Dedifferentiated amniotic fluid mesenchymal stem cell (primary cell): ENCODE results near the gene INTS13.
"Not testable (repeated sequence)": the region's sequence is repeated elsewhere in the genome, so short reads cannot be mapped to it uniquely, and the experiment has no call there.

Experiments
- DNase-seq: peaks from one replicate; pipeline ENCODE4 v3.0.0-alpha.2; 2016; ENCODE audit errors: extremely low spot score

INTS13 gene

GRCh38 chr12:26936559-26937442 lies 980 bp downstream of the INTS13 start:
- no peak for DNase-seq

- no peak for DNase-seq
These were observed 2.0 kb downstream of the INTS13 start for GRCh38 chr12:26935636-26936378.

GRCh38 chr12:26929590-26929989 lies 8.2 kb downstream of the INTS13 start:
- no peak for DNase-seq

GRCh38 chr12:26928661-26929060 lies 9.1 kb downstream of the INTS13 start:
- DNase-seq, result no peak

- DNase-seq, result no peak
These were observed 15.9 kb downstream of the INTS13 start for GRCh38 chr12:26921886-26922285.

GRCh38 chr12:26919216-26919555 lies 18.6 kb downstream of the INTS13 start:
- no peak for DNase-seq

GRCh38 chr12:26918321-26919215 lies 19.2 kb downstream of the INTS13 start:
- DNase-seq, result no peak

- no peak for DNase-seq
These were observed 31.1 kb downstream of the INTS13 start for GRCh38 chr12:26906704-26907103.

- DNase-seq, result peak; percentile 9
These were observed 31.8 kb downstream of the INTS13 start for GRCh38 chr12:26906024-26906423.

- not testable (repeated sequence) for DNase-seq
These were observed 34.4 kb downstream of the INTS13 start for GRCh38 chr12:26903396-26903795.

- DNase-seq, result no peak
These were observed 40.9 kb downstream of the INTS13 start for GRCh38 chr12:26896913-26897312.

GRCh38 chr12:26895672-26896071 lies 42.1 kb downstream of the INTS13 start:
- no peak for DNase-seq

- no peak for DNase-seq
These were observed 46.1 kb downstream of the INTS13 start for GRCh38 chr12:26891704-26892103.

GRCh38 chr12:26890784-26891183 lies 47.0 kb downstream of the INTS13 start:
- DNase-seq, result no peak

- peak; percentile 91 for DNase-seq
These were observed 52.8 kb downstream of the INTS13 start for GRCh38 chr12:26884765-26885576.

GRCh38 chr12:26880625-26881024 lies 57.2 kb downstream of the INTS13 start:
- DNase-seq, result no peak

- no peak for DNase-seq
These were observed 59.1 kb downstream of the INTS13 start for GRCh38 chr12:26878661-26879119.

GRCh38 chr12:26874501-26875296 lies 63.1 kb downstream of the INTS13 start:
- DNase-seq, result no peak

- no peak for DNase-seq
These were observed 65.2 kb downstream of the INTS13 start for GRCh38 chr12:26872625-26873024.

- DNase-seq, result no peak
These were observed 65.8 kb downstream of the INTS13 start for GRCh38 chr12:26871985-26872384.
